Parathyroid adenoma (tissue), 2 donors: ENCODE results near the gene NRXN2.

ENCODE experiments used
- H2AFZ ChIP-seq: fragments of 300-600 bp; sonication (generic); one replicate; pipeline ENCODE4 v1.7.0; 2017; ENCODE audit warnings: antibody characterized with exemption, mild to moderate bottlenecking
- H3K27ac ChIP-seq: fragments of 300-600 bp; sonication (generic); one replicate; pipeline ENCODE4 v1.7.0; 2017
- H3K27me3 ChIP-seq: fragments of 300-600 bp; sonication (generic); one replicate; pipeline ENCODE4 v1.7.0; 2017; ENCODE audit warnings: low read length; ENCODE audit not compliant: control insufficient read depth, insufficient read depth
- H3K36me3 ChIP-seq: fragments of 300-600 bp; sonication (generic); one replicate; pipeline ENCODE4 v1.7.0; 2017; ENCODE audit warnings: low read length; ENCODE audit not compliant: control insufficient read depth, insufficient read depth
- H3K4me1 ChIP-seq: fragments of 300-600 bp; sonication (generic); one replicate; pipeline ENCODE4 v1.7.0; 2017; ENCODE audit warnings: control low read depth
- H3K4me2 ChIP-seq: fragments of 300-600 bp; sonication (generic); one replicate; pipeline ENCODE4 v1.7.0; 2017; ENCODE audit warnings: low read length
- H3K4me3 ChIP-seq: fragments of 300-600 bp; sonication (generic); one replicate; pipeline ENCODE4 v1.7.0; 2017; ENCODE audit warnings: low read depth, low read length
- H3K79me2 ChIP-seq: fragments of 300-600 bp; sonication (generic); one replicate; pipeline ENCODE4 v1.7.0; 2017; ENCODE audit warnings: control low read depth
- H3K9ac ChIP-seq: fragments of 300-600 bp; sonication (generic); one replicate; pipeline ENCODE4 v1.7.0; 2017; ENCODE audit warnings: mild to moderate bottlenecking
- H3K9me3 ChIP-seq: fragments of 300-600 bp; sonication (generic); one replicate; pipeline ENCODE4 v1.7.0; 2017; ENCODE audit warnings: low read length; ENCODE audit not compliant: control insufficient read depth
- CTCF ChIP-seq: fragments of 300-600 bp; sonication (generic); IDR thresholded peaks from one replicate; pipeline ENCODE4 v1.7.0; 2017; ENCODE audit warnings: antibody characterized with exemption, mild to moderate bottlenecking
- donor health status: primary hyperparathyroidism.

The NRXN2 gene

GRCh38 chr11:64755681-64756361, 32.8 kb upstream of the NRXN2 start:
- Histone ChIP-seq H3K27me3 (no peaks in the 10 kb centered on the region), H3K27ac (no peak overlapping the region), H3K4me3 (no peak overlapping the region), H3K4me1 (no peaks in the 10 kb centered on the region), H3K79me2 (no peaks in the 10 kb centered on the region), H3K36me3 (no peaks in the 10 kb centered on the region), H2AFZ (no peak overlapping the region), H3K9me3 (no peaks in the 10 kb centered on the region), H3K9ac (no peak overlapping the region), H3K4me2 (no peak overlapping the region)
- no peak for TF ChIP-seq CTCF

- TF ChIP-seq CTCF, result no peak
Measured at GRCh38 chr11:64754919-64755662, 32.1 kb upstream of the NRXN2 start.

GRCh38 chr11:64754124-64754918, 31.3 kb upstream of the NRXN2 start:
- Histone ChIP-seq H3K4me1 (no peaks in the 10 kb centered on the region), H3K4me2 (no peak overlapping the region), H3K9ac (no peak overlapping the region), H3K9me3 (no peaks in the 10 kb centered on the region), H2AFZ (no peak overlapping the region), H3K36me3 (no peaks in the 10 kb centered on the region), H3K79me2 (no peaks in the 10 kb centered on the region), H3K27ac (no peak overlapping the region), H3K27me3 (no peaks in the 10 kb centered on the region), H3K4me3 (no peak overlapping the region)
- TF ChIP-seq CTCF, result no peak

More at GRCh38 chr11:64754919-64755662, 32.1 kb upstream of the NRXN2 start:
- no peaks in the 10 kb centered on the region for H3K9me3 ChIP-seq
- H3K4me1 ChIP-seq, result no peaks in the 10 kb centered on the region
- H3K36me3 ChIP-seq, result no peaks in the 10 kb centered on the region
- no peak overlapping the region for H3K9ac ChIP-seq
- no peaks in the 10 kb centered on the region for H3K27me3 ChIP-seq
- H2AFZ ChIP-seq, result no peak overlapping the region
- H3K79me2 ChIP-seq, result no peaks in the 10 kb centered on the region
- H3K4me3 ChIP-seq, result no peak overlapping the region
- no peak overlapping the region for H3K4me2 ChIP-seq
- no peak overlapping the region for H3K27ac ChIP-seq

GRCh38 chr11:64753380-64754123, 30.6 kb upstream of the NRXN2 start:
- Histone ChIP-seq H2AFZ (no peak overlapping the region), H3K36me3 (no peaks in the 10 kb centered on the region), H3K9ac (no peak overlapping the region), H3K27ac (no peak overlapping the region), H3K4me2 (no peak overlapping the region), H3K4me1 (no peaks in the 10 kb centered on the region), H3K9me3 (no peaks in the 10 kb centered on the region), H3K27me3 (no peaks in the 10 kb centered on the region), H3K4me3 (no peak overlapping the region), H3K79me2 (no peaks in the 10 kb centered on the region)
- no peak for TF ChIP-seq CTCF
